LNCaP clone FGC (cell line): Measurements from ENCODE around the gene CNNM1.
A peak's percentile ranks its signal among the peaks of the same experiment; 100 is the strongest.

Source experiments
- DNase-seq: peaks from one replicate; pipeline ENCODE4 v3.0.0-alpha.2; 2011; ENCODE audit warnings: low read depth
- H3K4me3 ChIP-seq: 2 replicates; pipeline ENCODE4 v1.5.1; 2011; ENCODE audit warnings: mild to moderate bottlenecking, low read depth, low read length, control low read depth
- TF ChIP-seq, protein P1 (sequence below): IDR thresholded peaks from 2 replicates; pipeline ENCODE4 v1.5.1; 2012; ENCODE audit warnings: mild to moderate bottlenecking; ENCODE audit not compliant: control insufficient read depth, insufficient read depth; ENCODE audit errors: extremely low read depth

CNNM1 gene

DNA sequence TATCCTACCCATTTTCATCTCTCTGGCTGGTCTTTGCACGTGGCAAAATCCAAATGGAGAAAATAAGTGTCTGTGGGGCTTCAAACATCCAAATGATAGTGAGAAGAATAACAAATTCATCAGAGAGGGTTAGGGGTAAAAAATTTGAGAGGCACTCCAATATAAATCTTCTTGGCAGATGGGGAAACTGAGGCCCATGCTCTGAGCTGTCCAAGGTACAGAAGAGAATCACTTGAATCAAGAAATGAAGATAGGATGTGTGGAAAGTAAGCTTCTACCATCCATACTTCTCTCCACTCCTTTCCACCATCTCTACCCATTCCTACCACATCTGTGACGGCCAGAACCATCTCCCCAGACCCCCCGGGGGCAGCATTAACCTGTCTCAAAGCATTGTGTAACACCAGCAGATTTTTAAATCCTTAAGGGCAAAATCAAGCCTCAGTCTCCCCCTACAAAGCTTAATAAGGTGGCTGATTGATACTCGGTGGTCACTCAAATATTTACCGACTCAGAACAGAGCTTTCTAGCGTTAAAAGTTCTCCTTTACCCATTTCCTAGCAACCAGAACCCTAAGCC lies 100.5 kb downstream of the CNNM1 start:
- peak overlapping the region; percentile 100 for H3K4me3 ChIP-seq
- TF ChIP-seq, protein P1, sequence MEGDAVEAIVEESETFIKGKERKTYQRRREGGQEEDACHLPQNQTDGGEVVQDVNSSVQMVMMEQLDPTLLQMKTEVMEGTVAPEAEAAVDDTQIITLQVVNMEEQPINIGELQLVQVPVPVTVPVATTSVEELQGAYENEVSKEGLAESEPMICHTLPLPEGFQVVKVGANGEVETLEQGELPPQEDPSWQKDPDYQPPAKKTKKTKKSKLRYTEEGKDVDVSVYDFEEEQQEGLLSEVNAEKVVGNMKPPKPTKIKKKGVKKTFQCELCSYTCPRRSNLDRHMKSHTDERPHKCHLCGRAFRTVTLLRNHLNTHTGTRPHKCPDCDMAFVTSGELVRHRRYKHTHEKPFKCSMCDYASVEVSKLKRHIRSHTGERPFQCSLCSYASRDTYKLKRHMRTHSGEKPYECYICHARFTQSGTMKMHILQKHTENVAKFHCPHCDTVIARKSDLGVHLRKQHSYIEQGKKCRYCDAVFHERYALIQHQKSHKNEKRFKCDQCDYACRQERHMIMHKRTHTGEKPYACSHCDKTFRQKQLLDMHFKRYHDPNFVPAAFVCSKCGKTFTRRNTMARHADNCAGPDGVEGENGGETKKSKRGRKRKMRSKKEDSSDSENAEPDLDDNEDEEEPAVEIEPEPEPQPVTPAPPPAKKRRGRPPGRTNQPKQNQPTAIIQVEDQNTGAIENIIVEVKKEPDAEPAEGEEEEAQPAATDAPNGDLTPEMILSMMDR: no peak
- DNase-seq: no peak

DNA sequence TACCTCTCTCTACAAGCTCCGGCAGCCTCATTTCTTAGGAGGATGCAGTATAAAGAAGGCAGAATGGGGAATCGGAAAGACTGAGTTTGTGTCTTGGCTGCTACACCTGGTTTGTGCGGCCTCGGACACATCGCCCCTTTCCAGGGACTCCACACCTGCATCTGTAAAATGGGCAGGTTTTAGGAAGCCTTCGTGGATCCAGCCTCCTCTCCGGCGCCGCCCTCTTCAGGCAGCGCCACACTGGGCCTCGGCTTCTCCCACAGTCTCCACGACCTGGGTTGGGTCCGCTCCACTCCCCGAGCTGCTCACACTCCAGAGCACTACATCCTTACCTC lies 100.9 kb downstream of the CNNM1 start:
- TF ChIP-seq, protein P1: no peak
- peak overlapping the region; percentile 100 for H3K4me3 ChIP-seq
- DNase-seq: no peak

DNA sequence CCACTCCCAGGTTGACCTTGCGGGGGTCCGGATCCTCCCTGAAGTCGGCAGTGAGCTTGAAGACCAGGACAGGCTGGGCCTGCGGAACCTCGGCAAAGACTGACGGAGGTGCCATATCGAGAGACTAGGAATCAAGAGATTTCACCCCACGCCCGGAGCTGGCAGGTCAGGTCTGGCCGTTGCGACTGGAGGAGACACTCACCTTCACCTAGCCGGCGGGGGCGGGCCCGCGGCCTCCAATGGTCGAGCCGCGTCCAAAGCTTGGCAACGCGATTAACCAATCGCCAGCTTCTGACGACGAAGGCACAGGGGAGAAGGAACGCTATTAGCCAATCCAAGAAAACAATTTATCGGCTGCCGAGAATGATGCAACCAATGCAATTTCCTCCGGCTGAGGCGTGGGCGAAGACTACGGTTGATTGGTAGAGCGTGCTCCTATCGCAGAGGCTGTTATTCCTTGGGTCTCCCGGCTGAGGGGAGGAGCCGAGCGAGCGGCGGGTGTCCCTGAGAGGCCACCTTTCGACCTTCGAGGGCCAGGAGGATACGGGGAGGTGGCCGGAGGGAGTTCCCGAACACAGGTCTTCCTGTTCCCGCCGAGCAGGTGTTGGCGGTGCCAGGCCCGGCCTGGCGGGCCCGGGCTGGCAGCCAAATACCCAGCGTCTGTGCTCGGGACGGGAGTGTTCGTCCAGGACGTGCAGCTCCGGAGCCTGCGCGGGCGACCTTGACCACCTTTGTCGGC lies 101.5 kb downstream of the CNNM1 start, which contains the start of gene GOT1:
TSS of gene GOT1 (minus strand) at position 174 of the 739 bp plus-strand sequence. CDS start at position 115, 59 bp downstream.
- TF ChIP-seq, protein P1: no peak

DNA sequence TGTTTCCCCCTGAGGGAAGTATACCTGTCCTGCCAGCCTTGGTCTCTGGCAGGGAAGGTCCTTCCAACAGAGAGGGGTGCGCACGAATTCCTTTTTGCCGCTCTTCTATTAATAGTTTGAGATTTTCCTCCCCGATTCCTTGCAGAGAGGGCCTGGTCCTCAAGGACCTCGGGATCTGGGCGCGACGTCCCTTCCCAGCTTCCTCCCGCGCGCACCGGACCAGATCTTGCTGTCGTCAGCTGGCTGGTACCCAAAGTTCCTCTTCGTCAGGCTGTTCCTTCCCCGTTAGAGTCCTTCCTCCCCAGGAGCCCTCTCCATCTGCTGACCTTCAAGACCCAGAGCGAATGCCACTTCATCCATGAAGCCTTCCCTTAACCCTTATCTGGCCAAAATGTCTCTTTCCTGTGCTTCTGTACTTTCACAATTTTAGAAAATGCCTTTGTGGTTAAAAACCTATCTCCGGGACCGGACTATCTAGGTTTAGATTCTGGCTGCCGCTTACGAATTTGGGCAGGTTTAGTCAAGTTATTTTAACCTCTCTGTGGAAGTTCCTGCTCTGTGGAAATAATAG lies 102.1 kb downstream of the CNNM1 start:
- peak overlapping the region; percentile 100 for H3K4me3 ChIP-seq
- TF ChIP-seq, protein P1: no peak
- peak; percentile 56 for DNase-seq

More for the DNA sequence above, 101.5 kb downstream of the CNNM1 start, which contains the start of gene GOT1:
- peak within 1 kb of the TSS; percentile 100 for H3K4me3 ChIP-seq
- peak; percentile 99 for DNase-seq

DNA sequence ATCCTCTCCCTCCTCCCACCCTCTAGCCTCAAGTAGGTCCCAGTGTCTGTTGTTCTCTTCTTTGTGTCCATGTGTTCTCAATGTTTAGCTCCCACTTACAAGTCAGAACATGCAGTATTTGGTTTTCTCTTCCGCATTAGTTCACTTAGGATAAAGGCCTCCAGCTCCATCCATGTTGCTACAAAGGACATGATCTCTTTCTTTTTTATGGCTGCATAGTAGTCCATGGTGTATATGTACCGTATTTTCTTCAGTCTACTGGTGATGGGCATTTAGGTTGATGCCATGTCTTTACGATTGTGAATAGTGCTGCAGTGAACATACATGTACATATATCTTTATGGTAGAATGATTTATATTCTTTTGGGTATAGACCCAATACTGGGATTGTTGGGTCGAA lies 102.9 kb downstream of the CNNM1 start:
- TF ChIP-seq, protein P1: no peak
- H3K4me3 ChIP-seq: peak overlapping the region; percentile 100
- no peak for DNase-seq

DNA sequence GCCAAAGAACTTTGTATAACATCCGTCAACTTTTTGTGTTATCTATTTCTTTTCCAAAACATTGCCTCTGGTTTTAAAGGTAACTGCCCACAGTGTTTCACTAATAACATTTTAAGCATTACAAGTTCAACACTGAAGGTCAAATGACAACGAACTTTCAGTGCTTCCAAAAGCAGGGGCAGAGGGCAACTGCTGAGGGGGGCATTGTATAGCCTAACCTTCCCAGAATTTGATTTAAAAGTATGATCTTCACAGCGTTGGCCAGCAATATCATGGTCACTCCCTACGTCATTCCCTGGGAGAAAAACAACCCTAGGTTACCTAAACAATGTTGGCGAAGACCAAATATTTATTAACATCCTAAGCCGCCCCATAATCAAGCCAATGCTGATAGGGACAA lies 103.7 kb downstream of the CNNM1 start:
- TF ChIP-seq, protein P1: no peak

More for the DNA sequence above, 103.7 kb downstream of the CNNM1 start:
- no peak overlapping the region for H3K4me3 ChIP-seq
- DNase-seq: no peak
